ENCODE results near the gene NBAS. TPM values are rescaled to one million over a fixed set of nuclear protein-coding genes. Genes with fewer than 3 reads are reported as not detected.

NBAS gene
- total and polyA plus RNA-seq, 8 donors, result 26.6 to 36.7 (median 31.1) TPM

DNA sequence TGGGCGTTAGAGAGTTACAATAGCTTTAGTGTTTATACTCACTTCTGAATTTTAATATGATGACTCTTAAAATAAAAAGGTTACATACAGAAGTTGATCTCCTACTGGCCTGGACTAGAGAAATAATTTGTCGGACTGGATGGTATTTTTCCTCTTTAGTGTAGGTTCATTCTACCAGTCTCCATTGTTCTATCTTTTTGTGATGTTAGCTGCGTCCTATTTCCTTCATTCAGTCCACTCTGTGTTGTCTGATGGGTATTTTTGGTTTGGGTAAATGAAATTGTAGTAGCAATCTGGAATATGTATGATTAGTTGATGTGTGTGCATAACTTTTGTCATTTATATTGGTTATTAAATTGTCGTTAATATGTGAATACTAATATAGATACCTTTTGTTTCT is 35.8 kb upstream of the NBAS start:
- Histone ChIP-seq H3K27ac (no peak overlapping the region), H3K36me3 (peaks cover 0 to 65% (median 18%) of the 10 kb centered on the region in 3 donors), H3K4me3 (no peak overlapping the region), H3K9me3 (no peaks in the 10 kb centered on the region), H3K4me1 (peaks cover 7 to 18% (median 15%) of the 10 kb centered on the region in 3 donors), H3K27me3 (no peaks in the 10 kb centered on the region)
- intact Hi-C loops (cut with DNase I), result no loop called here
- TF ChIP-seq, protein P1, sequence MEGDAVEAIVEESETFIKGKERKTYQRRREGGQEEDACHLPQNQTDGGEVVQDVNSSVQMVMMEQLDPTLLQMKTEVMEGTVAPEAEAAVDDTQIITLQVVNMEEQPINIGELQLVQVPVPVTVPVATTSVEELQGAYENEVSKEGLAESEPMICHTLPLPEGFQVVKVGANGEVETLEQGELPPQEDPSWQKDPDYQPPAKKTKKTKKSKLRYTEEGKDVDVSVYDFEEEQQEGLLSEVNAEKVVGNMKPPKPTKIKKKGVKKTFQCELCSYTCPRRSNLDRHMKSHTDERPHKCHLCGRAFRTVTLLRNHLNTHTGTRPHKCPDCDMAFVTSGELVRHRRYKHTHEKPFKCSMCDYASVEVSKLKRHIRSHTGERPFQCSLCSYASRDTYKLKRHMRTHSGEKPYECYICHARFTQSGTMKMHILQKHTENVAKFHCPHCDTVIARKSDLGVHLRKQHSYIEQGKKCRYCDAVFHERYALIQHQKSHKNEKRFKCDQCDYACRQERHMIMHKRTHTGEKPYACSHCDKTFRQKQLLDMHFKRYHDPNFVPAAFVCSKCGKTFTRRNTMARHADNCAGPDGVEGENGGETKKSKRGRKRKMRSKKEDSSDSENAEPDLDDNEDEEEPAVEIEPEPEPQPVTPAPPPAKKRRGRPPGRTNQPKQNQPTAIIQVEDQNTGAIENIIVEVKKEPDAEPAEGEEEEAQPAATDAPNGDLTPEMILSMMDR (IDR thresholded peaks at IDR 0.05), result no peak
- no peak for DNase-seq
- no peak for ATAC-seq
- FAIRE-seq, result no peak
- 90 to 93% methylated on average over 4 of the region's 4 CpGs for WGBS, 2 donors

GRCh38 chr2:15596350-15596749 is 35.2 kb upstream of the NBAS start:
- WGBS, 2 donors, result 82 to 84% methylated on average over 2 of the region's 2 CpGs
- Histone ChIP-seq H3K4me3 (no peak overlapping the region), H3K27ac (no peak overlapping the region), H3K27me3 (no peaks in the 10 kb centered on the region), H3K9me3 (no peaks in the 10 kb centered on the region), H3K36me3 (peaks cover 0 to 59% (median 14%) of the 10 kb centered on the region in 3 donors), H3K4me1 (peaks cover 7 to 18% (median 16%) of the 10 kb centered on the region in 3 donors)
- intact Hi-C loops (cut with DNase I), result no loop called here
- FAIRE-seq, result no peak
- no peak for DNase-seq
- no peak for ATAC-seq
- TF ChIP-seq, protein P1 (IDR thresholded peaks at IDR 0.05), result no peak

GRCh38 chr2:15595936-15596335 is 34.8 kb upstream of the NBAS start:
- Histone ChIP-seq H3K9me3 (no peaks in the 10 kb centered on the region), H3K36me3 (peaks cover 0 to 55% (median 14%) of the 10 kb centered on the region in 3 donors), H3K27ac (no peak overlapping the region), H3K4me1 (peaks cover 7 to 19% (median 18%) of the 10 kb centered on the region in 3 donors), H3K27me3 (no peaks in the 10 kb centered on the region), H3K4me3 (no peak overlapping the region)
- FAIRE-seq, result no peak
- ATAC-seq, result no peak
- 96 to 97% methylated on average over 4 of the region's 4 CpGs for WGBS, 2 donors
- TF ChIP-seq, protein P1 (IDR thresholded peaks at IDR 0.05), result no peak
- intact Hi-C loops (cut with DNase I), result no loop called here
- no peak for DNase-seq

DNA sequence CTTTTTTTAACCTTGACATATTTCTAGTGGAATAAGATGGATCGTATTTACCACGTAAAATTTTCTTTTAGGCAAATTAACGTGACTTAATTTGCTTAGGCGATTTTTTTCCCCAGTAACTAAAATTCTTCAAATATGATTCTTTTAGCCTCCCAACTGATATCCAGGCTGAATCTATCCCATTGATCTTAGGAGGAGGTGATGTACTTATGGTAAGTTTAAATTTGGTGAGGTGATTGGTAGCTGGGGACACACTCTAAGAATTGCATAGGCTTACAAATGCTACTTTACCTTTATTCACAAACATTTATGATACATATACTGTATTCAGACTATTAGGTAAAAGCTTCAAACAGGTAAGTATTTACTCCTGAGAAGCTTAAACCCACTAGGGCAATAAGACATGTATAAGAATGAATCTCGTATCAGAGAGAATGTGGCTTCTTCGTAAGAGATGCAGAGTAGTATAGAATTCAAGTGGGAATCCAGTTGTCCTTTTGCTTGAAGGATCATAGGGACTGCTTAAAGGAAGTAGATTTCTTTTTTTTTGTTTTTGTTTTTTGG is 34.3 kb upstream of the NBAS start:
- Histone ChIP-seq H3K27ac (no peak overlapping the region), H3K4me1 (peaks cover 7 to 19% (median 18%) of the 10 kb centered on the region in 3 donors), H3K4me3 (no peak overlapping the region), H3K9me3 (no peaks in the 10 kb centered on the region), H3K27me3 (no peaks in the 10 kb centered on the region), H3K36me3 (peaks cover 0 to 50% (median 11%) of the 10 kb centered on the region in 3 donors)
- ATAC-seq (no peak), DNase-seq (no peak), FAIRE-seq (no peak)
- 95 to 97% methylated on average over 6 of the region's 6 CpGs for WGBS, 2 donors
- TF ChIP-seq, protein P1 (IDR thresholded peaks at IDR 0.05), result no peak
- intact Hi-C loops (cut with DNase I), result no loop called here
